Choroid plexus epithelial cell (primary cell): ENCODE results near the gene PHETA1.
A peak's percentile ranks its signal among the peaks of the same experiment; 100 is the strongest.
"Not testable (repeated sequence)": the region's sequence is repeated elsewhere in the genome, so short reads cannot be mapped to it uniquely, and the experiment has no call there.

Source experiments
- DNase-seq: peaks from one replicate; pipeline ENCODE4 v3.0.0-alpha.2; 2010; ENCODE audit warnings: low read depth
- H3K4me3 ChIP-seq: 2 replicates; pipeline ENCODE4 v1.5.1; 2011; ENCODE audit warnings: low read depth, mild to moderate bottlenecking, control low read depth, low read length, moderate library complexity
- CTCF ChIP-seq: conservative IDR thresholded peaks from 2 replicates; pipeline ENCODE4 v1.5.1; 2011; ENCODE audit warnings: low read depth, mild to moderate bottlenecking, control low read depth, inconsistent platforms, low read length, moderate library complexity

PHETA1 gene

GRCh38 chr12:111379942-111380554 is 11.2 kb upstream of the PHETA1 start:
- no peak overlapping the region for H3K4me3 ChIP-seq
- no peak for TF ChIP-seq CTCF

GRCh38 chr12:111377440-111377839 is 8.5 kb upstream of the PHETA1 start:
- no peak overlapping the region for H3K4me3 ChIP-seq
- TF ChIP-seq CTCF = no peak
- DNase-seq = no peak

More at GRCh38 chr12:111379942-111380554, 11.2 kb upstream of the PHETA1 start:
- DNase-seq = no peak

- not testable (repeated sequence) for H3K4me3 ChIP-seq, DNase-seq
Measured at GRCh38 chr12:111373231-111373630, 4.3 kb upstream of the PHETA1 start.

GRCh38 chr12:111369496-111370220 is 763 bp upstream of the PHETA1 start:
- H3K4me3 ChIP-seq = peak overlapping the region; percentile 83
- TF ChIP-seq CTCF = no peak
- DNase-seq = no peak

- H3K4me3 ChIP-seq = peak overlapping the region; percentile 83
- TF ChIP-seq CTCF = no peak
- DNase-seq = no peak
Measured at GRCh38 chr12:111368291-111368787, 556 bp downstream of the PHETA1 start.

- peak; percentile 21 for DNase-seq
- peak overlapping the region; percentile 83 for H3K4me3 ChIP-seq
- TF ChIP-seq CTCF = no peak
Measured at GRCh38 chr12:111367661-111368221, 1.2 kb downstream of the PHETA1 start.

GRCh38 chr12:111366583-111366982 is 2.3 kb downstream of the PHETA1 start:
- no peak for TF ChIP-seq CTCF
- H3K4me3 ChIP-seq = no peak overlapping the region
- no peak for DNase-seq
